Fibroblast of peridontal ligament (primary cell): Measurements from ENCODE around the gene ST3GAL5.
"Not testable (repeated sequence)": the region's sequence is repeated elsewhere in the genome, so short reads cannot be mapped to it uniquely, and the experiment has no call there.

Source experiments
- DNase-seq: peaks from one replicate; pipeline ENCODE4 v3.0.0-alpha.2; 2010; ENCODE audit errors: extremely low read depth

ST3GAL5 gene

DNA sequence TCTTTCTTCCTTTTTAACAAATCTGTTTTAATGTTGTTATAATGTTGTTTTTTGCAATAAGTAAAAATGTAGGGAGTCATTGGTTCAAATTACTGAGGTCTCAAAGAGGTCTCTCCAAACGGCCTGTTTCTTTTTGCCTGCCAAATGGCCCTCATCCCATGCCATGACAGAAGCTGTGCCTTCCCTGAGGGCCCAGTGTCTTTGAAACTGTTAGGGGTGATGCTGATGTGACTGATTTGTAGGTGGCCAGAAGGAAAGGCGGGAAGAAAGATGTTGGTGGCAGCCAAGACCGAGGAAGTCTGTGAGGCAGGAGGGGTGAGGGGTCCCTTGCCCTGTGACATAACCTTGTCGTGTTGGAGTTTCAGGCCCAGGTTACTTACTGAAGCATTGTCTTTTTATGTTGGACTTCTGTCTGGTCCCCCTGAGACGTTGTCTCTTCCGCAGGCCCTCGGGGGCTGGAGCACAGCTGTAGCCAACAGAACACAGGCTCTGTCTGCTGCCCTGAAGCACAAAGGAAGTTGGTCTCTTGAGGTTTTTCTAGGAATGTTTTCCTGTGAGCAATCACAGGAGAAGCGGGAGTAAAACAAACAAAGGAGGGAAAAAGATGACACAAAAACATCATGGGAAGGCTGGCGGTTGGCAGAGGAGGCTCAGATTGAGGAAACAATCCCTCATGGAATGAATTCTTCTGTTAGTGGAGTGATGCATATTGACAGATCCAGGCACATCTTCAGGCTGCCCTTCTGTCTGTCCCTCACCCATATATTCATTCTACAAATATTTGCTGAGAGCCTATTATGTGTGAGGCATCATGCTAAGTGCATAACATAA lies 4.9 kb upstream of the ST3GAL5 start:
- peak; percentile 58 for DNase-seq

DNA sequence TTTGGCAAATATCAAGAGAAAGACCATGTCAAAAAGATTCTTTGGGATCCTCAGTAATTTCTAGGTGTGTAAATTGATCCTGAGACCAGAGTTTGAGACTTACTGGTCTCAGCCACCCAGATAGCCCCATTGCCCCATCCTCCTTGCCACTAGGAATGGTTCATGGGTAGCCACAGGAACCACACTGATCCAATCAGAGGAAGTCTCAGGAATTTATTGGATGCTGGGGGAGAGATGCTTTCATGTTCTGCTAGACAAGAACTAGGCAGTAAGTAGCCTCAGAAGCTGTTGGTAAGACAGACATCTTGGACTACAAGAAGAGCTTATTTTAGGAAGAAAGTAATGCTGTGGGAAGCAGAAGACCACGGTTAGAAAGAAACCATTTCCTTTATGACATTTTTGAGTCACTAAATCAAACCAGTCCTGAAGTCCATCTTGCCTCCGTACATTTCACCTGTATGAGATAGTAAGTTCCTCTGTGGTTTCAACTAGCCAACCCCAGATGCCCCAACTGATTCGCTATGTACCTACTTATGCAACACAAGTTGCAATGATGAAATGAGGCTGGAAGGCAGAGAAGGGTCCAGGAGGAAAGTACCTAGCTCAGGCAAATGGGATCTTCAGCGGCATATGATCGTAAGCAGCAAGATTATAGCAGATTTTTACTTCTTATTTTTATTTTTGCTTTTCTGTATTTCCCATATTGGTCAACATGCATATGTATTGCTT lies 3.6 kb upstream of the ST3GAL5 start:
- no peak for DNase-seq

DNA sequence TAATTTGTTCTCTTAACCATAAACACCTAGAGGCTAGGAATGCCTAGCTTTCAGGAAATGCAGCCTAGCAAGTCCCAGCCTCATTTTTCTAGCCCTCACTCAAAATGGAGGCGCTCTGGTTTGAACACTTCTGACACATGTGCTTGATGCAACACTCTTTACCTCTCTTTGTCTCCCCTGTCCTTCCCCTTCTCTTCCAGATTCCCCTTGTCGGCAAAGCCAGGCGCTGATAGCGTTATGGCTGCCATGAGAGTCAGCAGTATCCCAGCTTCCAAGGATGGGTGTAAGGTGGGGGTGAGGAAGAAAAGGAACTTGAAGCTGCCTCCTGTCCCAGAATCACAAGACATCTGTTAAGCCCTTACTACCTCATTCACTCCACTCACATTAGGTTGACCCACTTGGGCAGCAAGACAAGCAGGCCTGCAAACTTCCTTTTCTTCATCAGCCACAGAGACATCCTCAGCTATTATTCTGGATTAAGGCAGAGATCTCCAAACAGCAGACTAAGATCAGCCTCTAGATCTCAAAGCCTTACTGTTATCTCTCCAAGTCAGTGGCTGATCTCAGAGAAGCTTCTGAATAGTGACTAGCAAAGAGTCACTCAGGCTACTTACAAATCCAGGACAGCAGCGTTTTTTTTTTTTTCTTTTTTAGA lies 1.9 kb upstream of the ST3GAL5 start:
- no peak for DNase-seq

DNA sequence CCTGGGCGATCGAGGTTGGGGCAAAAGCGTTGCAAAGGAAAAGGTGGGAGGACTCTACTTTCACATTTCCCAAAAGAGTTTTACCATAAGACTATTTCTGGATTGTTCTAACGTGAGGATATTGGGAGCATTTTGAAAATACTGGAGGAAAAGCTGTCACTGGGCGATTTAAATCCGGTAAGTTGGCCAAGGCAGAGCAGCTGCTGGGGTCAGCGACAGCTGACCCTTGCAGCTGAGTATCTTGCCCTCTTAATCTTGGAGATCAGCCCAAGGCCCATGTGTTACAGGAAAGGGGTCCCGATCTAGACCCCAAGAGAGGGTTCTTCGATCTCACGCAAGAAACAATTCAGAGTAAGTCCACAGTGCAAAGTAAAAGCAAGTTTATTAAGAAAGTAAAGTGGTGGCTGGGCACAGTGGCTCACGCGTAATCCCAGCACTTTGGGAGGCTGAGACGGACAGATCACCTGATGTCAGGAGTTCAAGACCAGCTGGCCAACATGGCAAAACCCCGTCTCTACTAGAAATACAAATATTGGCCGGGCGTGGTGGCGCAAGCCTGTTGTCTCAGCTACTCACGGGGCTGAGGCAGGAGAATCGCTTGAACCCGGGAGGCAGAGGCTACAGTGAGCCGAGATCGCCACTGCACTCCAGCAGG lies 964 bp upstream of the ST3GAL5 start:
- DNase-seq: no peak

DNA sequence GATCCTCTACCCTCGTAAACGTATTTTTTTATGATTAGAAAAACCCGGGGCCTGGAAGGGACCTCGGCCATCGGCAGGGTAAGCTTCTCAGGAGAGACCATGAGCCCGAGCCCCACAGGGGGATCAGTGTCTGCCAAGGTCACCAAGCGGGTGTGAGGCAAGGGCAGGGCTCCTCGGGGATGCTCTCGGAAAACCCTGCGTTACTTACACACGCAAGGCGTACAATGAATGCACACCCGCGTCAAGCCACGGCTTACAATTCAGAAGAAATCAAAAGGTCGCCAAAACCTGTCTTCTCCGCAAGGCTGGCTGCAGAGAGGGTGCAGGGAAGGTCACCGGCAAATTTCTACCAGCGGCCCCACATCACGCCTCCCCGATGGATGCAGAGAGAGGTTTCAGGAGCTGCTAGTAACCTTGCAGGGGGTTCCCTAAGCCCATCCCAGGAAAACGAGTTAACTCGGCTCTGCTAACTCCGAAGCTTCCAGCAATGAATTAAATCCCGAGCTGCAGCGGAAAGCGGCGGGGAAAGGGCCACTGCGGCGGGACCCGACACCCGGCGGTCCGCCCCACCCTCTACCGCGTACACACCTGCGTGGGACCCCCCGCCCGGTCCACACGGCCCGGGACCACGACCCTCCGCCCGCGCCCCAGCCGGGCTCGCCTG lies 638 bp downstream of the ST3GAL5 start:
- peak; percentile 20 for DNase-seq

DNA sequence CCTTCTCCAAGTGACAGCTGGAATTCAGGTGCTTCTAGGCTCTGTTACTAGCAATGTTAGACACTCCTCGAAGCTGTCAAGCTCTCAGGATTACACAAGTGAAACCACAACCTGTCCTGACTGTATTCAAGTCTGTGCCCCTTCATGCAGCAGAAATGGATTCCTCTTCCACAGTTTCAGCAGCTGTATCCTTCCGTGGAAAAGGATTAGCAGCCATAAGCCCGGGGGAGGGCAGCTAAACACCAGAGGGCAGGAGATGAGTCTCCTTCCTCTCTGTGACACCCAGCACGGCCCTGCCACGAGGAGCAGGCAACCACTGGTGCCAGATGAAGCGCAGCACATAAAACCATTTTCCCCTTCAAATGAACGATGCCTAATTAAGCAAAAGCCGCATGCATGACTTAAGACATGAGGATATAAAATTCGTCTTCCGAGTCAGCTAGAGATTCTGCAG lies 1.2 kb downstream of the ST3GAL5 start:
- DNase-seq: peak; percentile 42

DNA sequence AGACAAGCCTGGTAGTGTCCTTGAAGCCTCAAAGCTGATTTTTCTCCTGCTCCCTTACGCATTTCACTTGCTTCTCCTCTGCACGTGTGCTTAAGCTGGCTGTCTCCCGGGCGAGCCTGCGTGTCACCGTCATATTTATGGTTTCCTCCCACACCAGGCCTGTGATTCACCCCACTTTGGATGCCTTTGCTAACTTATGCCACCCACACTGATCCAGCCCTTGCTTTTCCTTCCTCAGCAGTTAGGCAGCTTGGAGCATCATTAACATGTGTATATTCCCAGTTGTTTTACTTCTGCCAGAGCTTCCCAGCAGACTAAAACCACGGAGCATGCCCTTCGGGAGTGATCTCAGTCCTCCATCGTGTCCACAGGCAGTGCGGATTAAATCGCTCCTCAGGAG lies 2.2 kb downstream of the ST3GAL5 start:
- DNase-seq: peak; percentile 97

DNA sequence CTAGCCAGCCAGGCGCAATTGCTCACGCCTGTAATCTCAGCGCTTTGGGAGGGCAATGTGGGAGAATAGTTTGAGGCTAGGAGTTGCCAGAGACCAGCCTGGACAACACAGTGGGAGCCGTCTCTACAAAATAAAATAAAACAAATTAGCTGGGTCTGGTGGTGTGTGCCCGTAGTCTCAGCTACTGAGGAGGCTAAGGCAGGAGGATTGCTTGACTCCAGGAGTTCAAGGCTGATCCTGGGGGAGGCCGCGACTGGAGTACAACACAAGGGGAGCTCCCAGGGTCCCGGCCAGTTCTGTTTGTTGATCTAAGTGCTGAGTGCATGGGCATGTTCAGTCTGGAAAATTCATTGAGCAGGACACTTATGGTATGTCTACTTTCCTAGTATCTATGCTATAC lies 2.6 kb downstream of the ST3GAL5 start:
- no peak for DNase-seq

DNA sequence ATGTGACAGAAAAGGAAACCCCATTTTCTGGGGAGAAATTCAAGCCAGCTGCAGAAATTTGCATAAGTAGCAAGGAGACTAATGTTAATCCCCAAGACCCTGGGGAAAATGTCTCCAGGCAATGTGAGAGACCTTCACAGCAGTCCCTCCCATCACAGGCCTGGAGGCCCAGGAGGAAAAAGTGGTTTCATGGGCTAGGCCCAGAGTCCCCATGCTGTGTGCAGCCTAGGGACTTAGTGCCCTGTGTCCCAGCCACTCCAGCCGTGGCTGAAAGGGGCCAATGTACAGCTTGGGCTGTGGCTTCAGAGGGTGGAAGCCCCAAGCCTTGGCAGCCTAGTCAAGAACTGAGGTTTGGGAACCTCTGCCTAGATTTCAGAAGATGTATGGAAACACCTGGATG lies 7.0 kb downstream of the ST3GAL5 start:
- DNase-seq: not testable (repeated sequence)

DNA sequence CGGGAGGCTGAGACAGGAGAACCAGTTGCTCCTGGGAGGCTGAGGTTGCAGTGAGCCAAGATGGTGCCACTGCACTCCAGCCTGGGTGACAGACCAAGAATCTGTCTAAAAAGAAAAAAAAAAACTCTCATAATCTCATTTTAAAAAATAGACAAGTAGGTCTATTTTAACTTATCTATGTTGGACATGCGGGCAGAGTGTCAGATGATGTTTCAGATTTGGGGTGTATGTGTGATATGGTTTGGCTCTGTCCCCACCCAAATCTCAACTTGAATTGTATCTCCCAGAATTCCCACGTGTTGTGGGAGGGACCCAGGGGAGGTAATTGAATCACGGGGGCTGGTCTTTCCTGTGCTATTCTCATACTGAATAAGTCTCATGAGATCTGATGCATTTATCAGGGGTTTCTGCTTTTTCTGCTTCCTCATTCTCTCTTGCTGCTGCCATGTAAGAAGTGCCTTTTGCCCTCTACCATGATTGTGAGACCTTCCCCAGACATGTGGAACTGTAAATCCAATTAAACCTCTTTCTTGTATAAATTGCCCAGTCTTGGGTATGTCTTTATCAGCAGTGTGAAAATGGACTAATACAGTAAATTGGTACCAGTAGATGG lies 8.0 kb downstream of the ST3GAL5 start:
- not testable (repeated sequence) for DNase-seq

DNA sequence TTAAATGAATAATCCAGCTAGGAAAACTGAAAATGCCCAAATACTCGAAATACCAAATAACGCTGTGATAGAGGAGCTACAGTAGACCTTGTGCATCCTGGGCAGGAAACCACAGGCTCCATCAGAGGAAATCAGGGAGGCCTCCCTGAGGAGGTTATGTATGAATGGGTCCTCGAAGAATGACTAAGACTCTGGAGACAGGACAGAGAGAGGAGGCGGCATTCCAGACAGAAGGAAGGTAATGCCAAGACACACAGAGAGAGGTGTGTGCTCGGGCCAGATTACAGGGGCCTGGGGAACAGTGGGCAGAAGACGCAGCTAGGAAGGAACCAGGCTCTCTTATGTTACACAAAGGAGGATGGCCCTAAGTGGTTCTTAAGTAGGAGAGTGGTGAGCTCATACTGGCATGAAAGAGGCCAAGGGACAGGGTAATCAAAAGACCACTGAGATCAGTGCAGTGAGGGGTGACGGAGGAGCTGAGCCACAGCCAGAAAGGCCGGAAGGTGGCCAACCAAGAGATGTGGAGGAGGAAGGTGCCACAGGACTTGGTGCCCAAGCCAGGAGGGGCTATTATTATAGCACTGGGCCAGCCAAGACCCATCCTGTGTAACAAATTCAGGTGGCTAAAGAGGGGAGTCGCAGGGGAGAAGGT lies 9.9 kb downstream of the ST3GAL5 start:
- DNase-seq: no peak

DNA sequence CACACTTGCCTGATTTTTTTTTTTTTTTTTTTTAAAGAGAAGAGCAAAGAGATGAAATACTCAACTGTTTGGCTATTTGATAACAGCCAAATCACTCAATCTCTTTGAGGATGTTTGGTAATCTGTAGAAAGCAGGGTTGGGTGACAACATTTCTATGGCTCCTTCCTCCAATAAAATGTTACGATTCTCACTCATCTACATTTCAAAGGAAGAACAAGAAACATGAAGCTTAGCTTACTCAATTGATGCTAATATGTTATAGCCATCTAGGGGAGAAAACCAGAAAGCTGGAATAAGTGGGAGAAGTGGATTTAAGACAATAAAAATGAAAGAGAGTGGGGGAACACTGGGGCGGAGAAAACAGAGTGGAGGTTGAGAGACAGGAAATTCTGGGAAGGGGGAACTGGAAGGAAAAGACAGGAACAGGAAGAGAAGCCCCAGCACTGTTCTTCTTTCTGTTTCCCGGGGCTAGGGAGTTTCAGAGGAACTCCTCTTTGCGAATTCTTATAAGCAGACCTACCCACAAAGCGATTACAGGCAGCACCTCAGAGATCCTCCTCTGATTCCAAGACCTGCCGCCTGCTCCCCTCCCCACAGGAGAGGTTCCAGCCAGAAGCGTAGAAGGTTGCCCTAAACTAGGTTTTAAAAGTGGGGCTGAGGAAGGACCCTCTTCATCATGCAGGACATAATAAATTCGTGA lies 13.3 kb downstream of the ST3GAL5 start:
- no peak for DNase-seq

DNA sequence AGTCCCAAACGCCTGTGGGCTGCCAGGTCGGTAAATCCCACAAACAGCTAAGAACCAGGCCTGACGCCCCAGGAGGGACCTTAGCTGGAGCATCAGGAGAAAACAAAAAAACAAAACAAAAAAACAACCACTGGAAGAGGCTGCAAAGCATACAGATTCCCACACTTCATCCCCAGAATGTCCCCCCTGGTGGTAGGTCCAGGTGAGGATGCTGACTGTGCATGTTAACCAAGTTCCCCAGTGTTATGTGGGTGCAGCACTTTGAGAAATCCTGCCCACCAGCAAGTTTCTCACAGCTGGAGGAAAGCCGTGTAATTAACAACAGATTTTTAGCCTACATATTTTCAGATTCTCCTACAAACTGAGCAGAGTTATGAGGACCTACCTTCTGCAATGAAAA lies 15.1 kb downstream of the ST3GAL5 start:
- no peak for DNase-seq

DNA sequence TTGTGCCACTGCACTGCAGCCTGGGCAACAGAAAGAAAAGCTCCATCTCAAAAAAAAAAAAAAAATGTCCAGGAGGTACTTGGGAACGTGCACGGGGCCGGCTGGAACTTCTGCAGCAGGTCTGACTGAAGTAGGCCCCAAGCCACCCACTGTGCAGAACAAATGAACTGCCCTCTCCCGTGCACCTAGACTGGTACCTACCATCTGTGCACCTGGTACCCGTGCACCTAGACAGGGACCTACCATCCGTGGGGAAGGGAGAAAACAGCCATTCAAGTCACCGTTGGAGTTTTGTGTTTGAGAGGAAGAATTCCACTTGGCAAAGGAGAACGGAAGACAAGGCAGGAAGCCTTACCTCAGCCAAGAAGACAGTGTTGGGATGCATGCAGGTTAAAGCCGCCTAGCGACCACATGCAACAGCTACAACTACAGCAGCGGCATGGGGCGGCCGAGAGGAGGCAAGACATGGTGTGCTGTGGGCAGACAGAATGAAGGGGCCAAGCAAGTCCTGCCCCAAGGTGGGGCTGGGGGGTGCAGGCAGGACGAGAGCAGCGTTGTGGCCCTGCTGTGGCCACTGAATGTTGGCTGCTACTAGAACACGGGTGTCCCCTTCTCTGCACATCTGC lies 16.1 kb downstream of the ST3GAL5 start:
- no peak for DNase-seq

DNA sequence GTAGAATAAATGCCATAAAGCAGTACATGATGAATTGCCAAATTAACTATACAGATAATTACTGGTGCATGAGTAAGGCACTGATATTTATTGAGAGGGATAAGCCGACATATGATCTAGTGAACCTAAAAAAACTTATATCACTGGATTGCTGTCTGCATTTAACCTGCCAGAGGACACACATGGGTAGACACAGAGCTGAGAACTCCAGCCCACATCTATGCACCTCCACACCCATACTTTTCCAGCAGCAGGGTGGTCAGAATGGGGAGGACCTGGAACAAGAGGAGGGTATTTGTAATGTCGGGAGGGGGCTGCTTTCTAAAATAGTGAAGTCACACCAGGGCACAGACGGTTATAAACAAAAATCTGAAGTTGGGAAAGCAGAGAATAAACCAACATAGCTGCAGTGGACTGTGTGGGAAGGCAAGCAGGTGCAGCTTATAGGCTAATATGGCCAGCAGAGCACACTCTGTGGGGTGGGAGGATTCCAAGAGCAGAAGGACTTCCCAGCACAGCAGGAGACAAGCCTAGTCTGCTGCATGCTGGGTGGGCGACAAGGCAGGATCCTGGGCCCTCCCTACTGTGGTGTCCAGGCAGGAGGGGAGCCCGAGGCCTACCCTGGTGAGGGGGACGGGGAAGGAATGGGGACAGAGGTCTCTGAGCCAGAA lies 17.2 kb downstream of the ST3GAL5 start:
- DNase-seq: no peak

DNA sequence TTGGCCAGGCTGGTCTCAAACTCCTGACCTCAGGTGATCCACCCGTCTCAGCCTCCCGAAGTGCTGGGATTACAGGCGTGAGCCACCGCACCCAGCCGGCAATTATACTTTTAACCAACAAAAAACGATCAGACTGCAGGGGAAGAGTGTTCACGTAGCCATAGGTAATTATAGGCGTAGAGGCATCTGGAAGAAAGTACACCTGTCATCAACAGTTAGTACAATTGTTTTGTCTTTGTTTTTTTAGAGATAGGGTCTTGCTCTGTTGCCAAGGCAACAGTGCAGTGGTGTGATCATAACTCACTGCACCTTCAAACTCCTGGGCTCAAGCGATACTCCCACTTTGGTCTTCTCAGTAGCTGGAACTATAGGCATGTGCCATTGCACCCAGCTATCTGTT lies 20.0 kb downstream of the ST3GAL5 start:
- DNase-seq: no peak

DNA sequence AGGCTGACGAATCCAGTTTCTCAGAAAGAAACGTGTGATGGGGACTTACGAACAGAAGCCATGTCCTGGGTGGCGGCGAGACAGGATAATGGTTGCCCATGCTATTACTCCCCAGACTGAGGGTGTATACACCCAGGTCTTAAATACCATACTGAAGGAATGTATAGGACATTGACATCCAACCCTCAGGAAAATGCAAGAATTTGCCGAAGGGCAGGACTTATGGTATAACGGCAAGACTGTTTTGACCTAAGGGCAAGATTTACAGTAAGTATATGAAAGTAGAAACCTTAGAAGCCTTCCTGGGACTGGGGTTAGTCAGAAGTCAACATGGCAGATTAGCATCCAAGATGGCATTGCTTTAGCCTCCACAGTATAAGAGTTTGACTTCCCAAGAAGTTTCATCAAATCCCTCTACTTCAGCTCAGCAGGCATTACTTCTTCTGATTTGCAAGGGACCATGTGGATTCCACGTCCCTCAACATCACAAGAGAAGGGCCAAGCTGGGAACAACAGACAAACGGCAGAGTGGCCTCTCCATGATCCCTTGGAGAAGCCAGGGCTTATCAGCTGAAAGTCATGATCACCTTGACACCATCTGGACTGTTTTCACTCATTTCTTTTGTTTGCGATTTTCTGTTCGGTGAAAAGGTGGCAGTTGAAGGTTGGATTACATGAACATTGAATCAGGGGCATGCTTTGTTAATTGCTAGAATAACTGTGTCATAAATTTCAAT lies 21.1 kb downstream of the ST3GAL5 start:
- no peak for DNase-seq

DNA sequence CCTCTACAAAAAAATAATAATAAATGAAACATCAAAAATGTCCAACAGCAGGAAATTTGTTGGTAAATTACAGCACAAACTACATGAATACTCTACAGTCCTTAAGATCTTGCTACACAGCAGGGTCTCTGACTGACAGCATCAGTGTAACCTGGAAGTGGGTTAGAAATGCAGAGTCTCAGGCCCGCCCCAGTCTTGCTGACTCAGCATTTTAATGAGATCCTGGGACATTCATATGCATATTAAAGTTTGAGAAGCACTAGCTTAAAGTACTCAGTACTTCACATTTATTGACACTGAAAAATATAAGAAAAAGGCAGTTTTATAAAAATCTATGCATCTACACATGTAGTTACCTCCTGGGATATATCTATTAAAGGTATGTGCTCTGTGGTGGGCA lies 21.7 kb downstream of the ST3GAL5 start:
- DNase-seq: no peak
